ENCODE measurements around the gene DENND4A. TPM values are rescaled to one million over a fixed set of nuclear protein-coding genes. Genes with fewer than 3 reads are reported as not detected.
A peak's percentile ranks its signal among the peaks of the same experiment; 100 is the strongest.

Gene DENND4A
- total and polyA plus RNA-seq, 10 of the 15 experiments (the other 5 are each of a cell fraction or from before 2014, with no cell fraction given) = 14.2 to 81.8 (median 34.1) TPM

DNA sequence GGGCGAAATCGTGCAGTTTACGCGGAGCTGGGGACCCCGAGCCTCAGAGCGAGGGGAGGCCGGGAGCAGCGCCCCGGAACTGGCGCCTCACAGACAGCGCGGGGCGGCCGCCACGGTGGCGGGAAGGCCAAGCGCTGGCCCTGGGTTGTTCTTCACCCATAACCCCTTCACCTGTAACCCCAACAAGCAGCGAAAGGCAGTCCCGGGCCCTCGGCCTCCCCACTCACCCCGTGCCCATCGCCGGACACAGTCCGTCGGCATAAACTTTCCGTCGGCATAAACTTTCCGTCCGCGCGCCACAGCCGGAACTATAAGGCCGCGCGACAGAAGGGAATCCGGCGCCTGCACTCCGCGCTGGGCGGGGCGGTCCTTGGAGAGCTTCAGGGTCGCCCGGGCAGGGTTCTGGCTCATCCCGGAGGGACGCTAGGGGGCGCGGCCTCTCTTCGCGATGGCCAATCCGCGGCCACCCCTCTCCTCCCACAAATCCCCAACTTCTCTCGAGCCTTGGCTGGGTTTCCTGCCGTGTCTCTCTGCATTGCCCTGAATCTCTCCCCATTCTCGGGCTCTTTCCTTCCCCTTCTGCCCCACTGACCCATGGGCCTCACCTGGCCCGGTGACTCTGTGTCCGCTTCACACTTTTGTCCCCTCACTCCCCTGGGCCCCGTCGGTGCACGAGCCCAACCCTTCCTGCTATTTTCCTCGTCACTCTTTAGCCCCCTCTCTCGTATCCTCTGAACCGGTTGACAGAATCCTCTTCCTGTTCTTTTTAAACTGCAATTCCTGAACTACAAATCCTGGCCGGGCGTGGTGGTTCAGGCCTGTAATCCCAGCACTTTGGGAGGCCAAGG lies 181.0 kb downstream of the DENND4A start, which contains the start of gene INTS14 (continued):
- TF ChIP-seq, protein P1, sequence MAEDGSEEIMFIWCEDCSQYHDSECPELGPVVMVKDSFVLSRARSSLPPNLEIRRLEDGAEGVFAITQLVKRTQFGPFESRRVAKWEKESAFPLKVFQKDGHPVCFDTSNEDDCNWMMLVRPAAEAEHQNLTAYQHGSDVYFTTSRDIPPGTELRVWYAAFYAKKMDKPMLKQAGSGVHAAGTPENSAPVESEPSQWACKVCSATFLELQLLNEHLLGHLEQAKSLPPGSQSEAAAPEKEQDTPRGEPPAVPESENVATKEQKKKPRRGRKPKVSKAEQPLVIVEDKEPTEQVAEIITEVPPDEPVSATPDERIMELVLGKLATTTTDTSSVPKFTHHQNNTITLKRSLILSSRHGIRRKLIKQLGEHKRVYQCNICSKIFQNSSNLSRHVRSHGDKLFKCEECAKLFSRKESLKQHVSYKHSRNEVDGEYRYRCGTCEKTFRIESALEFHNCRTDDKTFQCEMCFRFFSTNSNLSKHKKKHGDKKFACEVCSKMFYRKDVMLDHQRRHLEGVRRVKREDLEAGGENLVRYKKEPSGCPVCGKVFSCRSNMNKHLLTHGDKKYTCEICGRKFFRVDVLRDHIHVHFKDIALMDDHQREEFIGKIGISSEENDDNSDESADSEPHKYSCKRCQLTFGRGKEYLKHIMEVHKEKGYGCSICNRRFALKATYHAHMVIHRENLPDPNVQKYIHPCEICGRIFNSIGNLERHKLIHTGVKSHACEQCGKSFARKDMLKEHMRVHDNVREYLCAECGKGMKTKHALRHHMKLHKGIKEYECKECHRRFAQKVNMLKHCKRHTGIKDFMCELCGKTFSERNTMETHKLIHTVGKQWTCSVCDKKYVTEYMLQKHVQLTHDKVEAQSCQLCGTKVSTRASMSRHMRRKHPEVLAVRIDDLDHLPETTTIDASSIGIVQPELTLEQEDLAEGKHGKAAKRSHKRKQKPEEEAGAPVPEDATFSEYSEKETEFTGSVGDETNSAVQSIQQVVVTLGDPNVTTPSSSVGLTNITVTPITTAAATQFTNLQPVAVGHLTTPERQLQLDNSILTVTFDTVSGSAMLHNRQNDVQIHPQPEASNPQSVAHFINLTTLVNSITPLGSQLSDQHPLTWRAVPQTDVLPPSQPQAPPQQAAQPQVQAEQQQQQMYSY (CRISPR knock-in tag; IDR thresholded peaks at IDR 0.05) = no peak
- peak; percentile 73; the same call in 1 of the 2 replicates for TF ChIP-seq MTA3 (IDR thresholded peaks at IDR 0.05; ENCODE audit: borderline replicate concordance, low read length)
- 0 out of 2 replicates have a peak, but pooled peaks have one; percentile 11 for TF ChIP-seq BCL11A (IDR thresholded peaks at IDR 0.05; ENCODE audit: low read depth, low read length)
- peak; percentile 66 for TF ChIP-seq SIX5 (IDR thresholded peaks at IDR 0.05; ENCODE audit: low read depth, low read length, severe bottlenecking)
- no peak for TF ChIP-seq BMI1 (IDR thresholded peaks at IDR 0.05; ENCODE audit: borderline replicate concordance)
- 0 out of 2 replicates have a peak, but pooled peaks have one; percentile 43 for TF ChIP-seq ZNF207 (IDR thresholded peaks at IDR 0.05; ENCODE audit: borderline replicate concordance)
- peak; percentile 58; the same call in 1 of the 2 replicates for TF ChIP-seq FOXM1 (IDR thresholded peaks at IDR 0.05; ENCODE audit: low read depth, low read length)
- peak; percentile 86 for TF ChIP-seq CREM (IDR thresholded peaks at IDR 0.05; ENCODE audit: low read depth)
- TF ChIP-seq, protein P2, sequence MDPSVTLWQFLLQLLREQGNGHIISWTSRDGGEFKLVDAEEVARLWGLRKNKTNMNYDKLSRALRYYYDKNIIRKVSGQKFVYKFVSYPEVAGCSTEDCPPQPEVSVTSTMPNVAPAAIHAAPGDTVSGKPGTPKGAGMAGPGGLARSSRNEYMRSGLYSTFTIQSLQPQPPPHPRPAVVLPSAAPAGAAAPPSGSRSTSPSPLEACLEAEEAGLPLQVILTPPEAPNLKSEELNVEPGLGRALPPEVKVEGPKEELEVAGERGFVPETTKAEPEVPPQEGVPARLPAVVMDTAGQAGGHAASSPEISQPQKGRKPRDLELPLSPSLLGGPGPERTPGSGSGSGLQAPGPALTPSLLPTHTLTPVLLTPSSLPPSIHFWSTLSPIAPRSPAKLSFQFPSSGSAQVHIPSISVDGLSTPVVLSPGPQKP (IDR thresholded peaks at IDR 0.05; ENCODE audit: low read depth, low read length) = peak; percentile 81
- TF ChIP-seq SP1 (IDR thresholded peaks at IDR 0.05; ENCODE audit: low read depth, low read length) = peak; percentile 77
- no peak for TF ChIP-seq JUNB (IDR thresholded peaks at IDR 0.05)
- TF ChIP-seq RBBP5 (conservative IDR thresholded peaks at IDR 0.05) = no peak
- TF ChIP-seq, protein P3, sequence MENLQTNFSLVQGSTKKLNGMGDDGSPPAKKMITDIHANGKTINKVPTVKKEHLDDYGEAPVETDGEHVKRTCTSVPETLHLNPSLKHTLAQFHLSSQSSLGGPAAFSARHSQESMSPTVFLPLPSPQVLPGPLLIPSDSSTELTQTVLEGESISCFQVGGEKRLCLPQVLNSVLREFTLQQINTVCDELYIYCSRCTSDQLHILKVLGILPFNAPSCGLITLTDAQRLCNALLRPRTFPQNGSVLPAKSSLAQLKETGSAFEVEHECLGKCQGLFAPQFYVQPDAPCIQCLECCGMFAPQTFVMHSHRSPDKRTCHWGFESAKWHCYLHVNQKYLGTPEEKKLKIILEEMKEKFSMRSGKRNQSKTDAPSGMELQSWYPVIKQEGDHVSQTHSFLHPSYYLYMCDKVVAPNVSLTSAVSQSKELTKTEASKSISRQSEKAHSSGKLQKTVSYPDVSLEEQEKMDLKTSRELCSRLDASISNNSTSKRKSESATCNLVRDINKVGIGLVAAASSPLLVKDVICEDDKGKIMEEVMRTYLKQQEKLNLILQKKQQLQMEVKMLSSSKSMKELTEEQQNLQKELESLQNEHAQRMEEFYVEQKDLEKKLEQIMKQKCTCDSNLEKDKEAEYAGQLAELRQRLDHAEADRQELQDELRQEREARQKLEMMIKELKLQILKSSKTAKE (IDR thresholded peaks at IDR 0.05; ENCODE audit: low read depth, poor library complexity, severe bottlenecking) = no peak
- TF ChIP-seq, protein P4, sequence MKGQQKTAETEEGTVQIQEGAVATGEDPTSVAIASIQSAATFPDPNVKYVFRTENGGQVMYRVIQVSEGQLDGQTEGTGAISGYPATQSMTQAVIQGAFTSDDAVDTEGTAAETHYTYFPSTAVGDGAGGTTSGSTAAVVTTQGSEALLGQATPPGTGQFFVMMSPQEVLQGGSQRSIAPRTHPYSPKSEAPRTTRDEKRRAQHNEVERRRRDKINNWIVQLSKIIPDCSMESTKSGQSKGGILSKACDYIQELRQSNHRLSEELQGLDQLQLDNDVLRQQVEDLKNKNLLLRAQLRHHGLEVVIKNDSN (IDR thresholded peaks at IDR 0.05; ENCODE audit: borderline replicate concordance, extremely low read length, insufficient read depth, low read depth, low read length) = no peak
- peak; percentile 50; the same call in 1 of the 2 replicates for TF ChIP-seq TARDBP (IDR thresholded peaks at IDR 0.05; ENCODE audit: borderline replicate concordance)
- TF ChIP-seq SUPT20H (IDR thresholded peaks at IDR 0.05; ENCODE audit: borderline replicate concordance, control insufficient read depth, low read depth, low read length) = no peak
- TF ChIP-seq ETV6 (conservative IDR thresholded peaks at IDR 0.05 in 1 of 2, IDR thresholded peaks at IDR 0.05 in 1 of 2; ENCODE audit: borderline replicate concordance in 1 of 2, low read depth in 1 of 2) = peak in 1 of 2 experiments; percentile 48; a peak in 1 of 4 replicates
- TF ChIP-seq, protein P5, sequence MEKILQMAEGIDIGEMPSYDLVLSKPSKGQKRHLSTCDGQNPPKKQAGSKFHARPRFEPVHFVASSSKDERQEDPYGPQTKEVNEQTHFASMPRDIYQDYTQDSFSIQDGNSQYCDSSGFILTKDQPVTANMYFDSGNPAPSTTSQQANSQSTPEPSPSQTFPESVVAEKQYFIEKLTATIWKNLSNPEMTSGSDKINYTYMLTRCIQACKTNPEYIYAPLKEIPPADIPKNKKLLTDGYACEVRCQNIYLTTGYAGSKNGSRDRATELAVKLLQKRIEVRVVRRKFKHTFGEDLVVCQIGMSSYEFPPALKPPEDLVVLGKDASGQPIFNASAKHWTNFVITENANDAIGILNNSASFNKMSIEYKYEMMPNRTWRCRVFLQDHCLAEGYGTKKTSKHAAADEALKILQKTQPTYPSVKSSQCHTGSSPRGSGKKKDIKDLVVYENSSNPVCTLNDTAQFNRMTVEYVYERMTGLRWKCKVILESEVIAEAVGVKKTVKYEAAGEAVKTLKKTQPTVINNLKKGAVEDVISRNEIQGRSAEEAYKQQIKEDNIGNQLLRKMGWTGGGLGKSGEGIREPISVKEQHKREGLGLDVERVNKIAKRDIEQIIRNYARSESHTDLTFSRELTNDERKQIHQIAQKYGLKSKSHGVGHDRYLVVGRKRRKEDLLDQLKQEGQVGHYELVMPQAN (conservative IDR thresholded peaks at IDR 0.05) = peak; percentile 86
- peak; percentile 87 for TF ChIP-seq POLR2AphosphoS5 (IDR thresholded peaks at IDR 0.05; ENCODE audit: low read length)

Measured in GM12878 (cell line).